NB4 (cell line): ENCODE measurements around the gene ASMT.

Experiments
- MAX ChIP-seq: IDR thresholded peaks from 2 replicates; pipeline ENCODE4 v1.6.1; 2011; ENCODE audit warnings: low read depth, low read length
- MYC ChIP-seq: IDR thresholded peaks from 2 replicates; pipeline ENCODE4 v1.6.1; 2011; ENCODE audit warnings: low read depth, low read length
- TF ChIP-seq, protein P1 (sequence below): IDR thresholded peaks from one replicate; pipeline ENCODE4 v1.5.1; 2012; ENCODE audit warnings: low read depth, low read length

- TF ChIP-seq MAX (no peak; the same call in 1 of the 2 replicates), MYC (no peak)
- TF ChIP-seq, protein P1, sequence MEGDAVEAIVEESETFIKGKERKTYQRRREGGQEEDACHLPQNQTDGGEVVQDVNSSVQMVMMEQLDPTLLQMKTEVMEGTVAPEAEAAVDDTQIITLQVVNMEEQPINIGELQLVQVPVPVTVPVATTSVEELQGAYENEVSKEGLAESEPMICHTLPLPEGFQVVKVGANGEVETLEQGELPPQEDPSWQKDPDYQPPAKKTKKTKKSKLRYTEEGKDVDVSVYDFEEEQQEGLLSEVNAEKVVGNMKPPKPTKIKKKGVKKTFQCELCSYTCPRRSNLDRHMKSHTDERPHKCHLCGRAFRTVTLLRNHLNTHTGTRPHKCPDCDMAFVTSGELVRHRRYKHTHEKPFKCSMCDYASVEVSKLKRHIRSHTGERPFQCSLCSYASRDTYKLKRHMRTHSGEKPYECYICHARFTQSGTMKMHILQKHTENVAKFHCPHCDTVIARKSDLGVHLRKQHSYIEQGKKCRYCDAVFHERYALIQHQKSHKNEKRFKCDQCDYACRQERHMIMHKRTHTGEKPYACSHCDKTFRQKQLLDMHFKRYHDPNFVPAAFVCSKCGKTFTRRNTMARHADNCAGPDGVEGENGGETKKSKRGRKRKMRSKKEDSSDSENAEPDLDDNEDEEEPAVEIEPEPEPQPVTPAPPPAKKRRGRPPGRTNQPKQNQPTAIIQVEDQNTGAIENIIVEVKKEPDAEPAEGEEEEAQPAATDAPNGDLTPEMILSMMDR = no peak
These were observed 4.7 kb upstream of the ASMT start for GRCh38 chrX:1610166-1610565.
